ENCODE data around the gene OSGIN1. TPM values are rescaled to one million over a fixed set of nuclear protein-coding genes. Genes with fewer than 3 reads are reported as not detected.

Gene OSGIN1
- total RNA-seq, 1 donor from 2014 or later, result 9.8 TPM

DNA sequence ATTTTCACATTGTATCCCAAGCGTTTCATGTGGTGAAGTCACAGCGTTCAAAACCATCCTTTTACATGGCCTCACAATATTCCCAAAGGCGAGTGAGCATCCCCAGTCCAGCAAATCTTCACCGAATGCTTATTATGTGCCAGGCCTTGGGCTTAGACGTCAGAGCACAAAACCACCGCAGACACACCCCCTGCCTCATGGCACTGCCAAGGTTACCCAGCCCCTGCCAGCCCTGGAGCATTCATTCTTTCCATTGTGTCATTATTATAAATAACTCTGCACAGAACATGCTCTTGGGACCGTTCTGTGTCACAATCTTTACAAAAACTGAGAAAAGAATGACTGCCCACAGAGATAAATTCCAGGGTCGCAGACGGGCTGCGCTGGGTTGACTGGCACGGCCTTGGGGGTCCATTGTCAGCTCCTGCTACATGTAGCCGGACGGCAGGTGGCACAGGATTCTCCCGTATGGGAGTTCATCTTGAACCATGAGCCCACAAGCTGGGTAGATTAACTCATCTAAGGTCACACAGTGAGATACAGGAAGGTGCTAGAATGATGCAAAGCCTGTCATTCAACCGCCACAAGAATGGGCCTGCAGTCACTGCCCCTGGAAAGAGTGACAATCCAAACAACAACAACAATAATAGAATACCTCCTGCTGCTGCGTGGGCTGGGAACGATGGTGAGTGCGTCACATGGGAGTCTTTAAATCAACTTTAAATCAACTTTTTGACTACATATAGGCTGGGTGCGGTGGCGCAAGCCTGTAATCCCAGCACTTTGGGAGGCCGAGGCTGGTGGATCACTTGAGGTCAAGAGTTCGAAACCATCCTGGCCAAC lies 10.5 kb downstream of the OSGIN1 start:
- ATAC-seq, result no peak
- intact Hi-C loops (cut with DNase I), result no loop called here
- no peaks in the 10 kb centered on the region for H3K27me3 ChIP-seq (ENCODE audit: low read depth)
- H3K36me3 ChIP-seq, result peaks cover 52% of the 10 kb centered on the region
- DNase-seq, result peak; percentile 24
- H3K9me3 ChIP-seq, result no peaks in the 10 kb centered on the region
- TF ChIP-seq, protein P1, sequence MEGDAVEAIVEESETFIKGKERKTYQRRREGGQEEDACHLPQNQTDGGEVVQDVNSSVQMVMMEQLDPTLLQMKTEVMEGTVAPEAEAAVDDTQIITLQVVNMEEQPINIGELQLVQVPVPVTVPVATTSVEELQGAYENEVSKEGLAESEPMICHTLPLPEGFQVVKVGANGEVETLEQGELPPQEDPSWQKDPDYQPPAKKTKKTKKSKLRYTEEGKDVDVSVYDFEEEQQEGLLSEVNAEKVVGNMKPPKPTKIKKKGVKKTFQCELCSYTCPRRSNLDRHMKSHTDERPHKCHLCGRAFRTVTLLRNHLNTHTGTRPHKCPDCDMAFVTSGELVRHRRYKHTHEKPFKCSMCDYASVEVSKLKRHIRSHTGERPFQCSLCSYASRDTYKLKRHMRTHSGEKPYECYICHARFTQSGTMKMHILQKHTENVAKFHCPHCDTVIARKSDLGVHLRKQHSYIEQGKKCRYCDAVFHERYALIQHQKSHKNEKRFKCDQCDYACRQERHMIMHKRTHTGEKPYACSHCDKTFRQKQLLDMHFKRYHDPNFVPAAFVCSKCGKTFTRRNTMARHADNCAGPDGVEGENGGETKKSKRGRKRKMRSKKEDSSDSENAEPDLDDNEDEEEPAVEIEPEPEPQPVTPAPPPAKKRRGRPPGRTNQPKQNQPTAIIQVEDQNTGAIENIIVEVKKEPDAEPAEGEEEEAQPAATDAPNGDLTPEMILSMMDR (IDR thresholded peaks at IDR 0.05), result no peak
- H3K4me1 ChIP-seq, result no peaks in the 10 kb centered on the region
- H3K27ac ChIP-seq, result no peak overlapping the region
- H3K4me3 ChIP-seq, result no peak overlapping the region

DNA sequence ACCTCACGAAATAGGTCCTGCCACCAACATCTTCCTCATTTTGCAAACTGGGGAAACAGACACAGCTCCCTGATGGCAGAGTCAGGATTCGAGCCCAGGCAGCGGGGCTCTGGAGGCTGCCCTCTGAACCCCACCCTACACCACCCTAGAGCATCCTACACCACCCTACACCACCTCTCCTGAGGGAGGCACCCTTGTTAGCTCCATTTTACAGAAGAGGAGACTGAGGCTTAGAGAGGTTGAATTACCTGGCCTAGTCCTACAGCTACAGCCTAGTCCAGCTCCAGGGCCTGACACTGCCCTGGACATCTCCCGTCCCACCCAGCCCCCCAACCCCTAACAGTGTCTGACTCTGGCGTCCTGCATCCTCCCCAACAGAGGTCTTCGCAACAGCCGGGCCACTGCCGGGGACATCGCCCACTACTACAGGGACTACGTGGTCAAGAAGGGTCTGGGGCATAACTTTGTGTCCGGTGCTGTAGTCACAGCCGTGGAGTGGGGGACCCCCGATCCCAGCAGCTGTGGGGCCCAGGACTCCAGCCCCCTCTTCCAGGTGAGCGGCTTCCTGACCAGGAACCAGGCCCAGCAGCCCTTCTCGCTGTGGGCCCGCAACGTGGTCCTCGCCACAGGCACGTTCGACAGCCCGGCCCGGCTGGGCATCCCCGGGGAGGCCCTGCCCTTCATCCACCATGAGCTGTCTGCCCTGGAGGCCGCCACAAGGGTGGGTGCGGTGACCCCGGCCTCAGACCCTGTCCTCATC lies 11.8 kb downstream of the OSGIN1 start:
- Histone ChIP-seq H3K4me1 (no peaks in the 10 kb centered on the region), H3K27me3 (ENCODE audit: low read depth) (peaks cover 11% of the 10 kb centered on the region), H3K36me3 (peaks cover 40% of the 10 kb centered on the region), H3K9me3 (no peaks in the 10 kb centered on the region), H3K4me3 (no peak overlapping the region), H3K27ac (no peak overlapping the region)
- DNase-seq, result peak; percentile 15
- TF ChIP-seq, protein P1 (IDR thresholded peaks at IDR 0.05), result no peak
- intact Hi-C loops (cut with DNase I), result no loop called here
- ATAC-seq, result no peak

DNA sequence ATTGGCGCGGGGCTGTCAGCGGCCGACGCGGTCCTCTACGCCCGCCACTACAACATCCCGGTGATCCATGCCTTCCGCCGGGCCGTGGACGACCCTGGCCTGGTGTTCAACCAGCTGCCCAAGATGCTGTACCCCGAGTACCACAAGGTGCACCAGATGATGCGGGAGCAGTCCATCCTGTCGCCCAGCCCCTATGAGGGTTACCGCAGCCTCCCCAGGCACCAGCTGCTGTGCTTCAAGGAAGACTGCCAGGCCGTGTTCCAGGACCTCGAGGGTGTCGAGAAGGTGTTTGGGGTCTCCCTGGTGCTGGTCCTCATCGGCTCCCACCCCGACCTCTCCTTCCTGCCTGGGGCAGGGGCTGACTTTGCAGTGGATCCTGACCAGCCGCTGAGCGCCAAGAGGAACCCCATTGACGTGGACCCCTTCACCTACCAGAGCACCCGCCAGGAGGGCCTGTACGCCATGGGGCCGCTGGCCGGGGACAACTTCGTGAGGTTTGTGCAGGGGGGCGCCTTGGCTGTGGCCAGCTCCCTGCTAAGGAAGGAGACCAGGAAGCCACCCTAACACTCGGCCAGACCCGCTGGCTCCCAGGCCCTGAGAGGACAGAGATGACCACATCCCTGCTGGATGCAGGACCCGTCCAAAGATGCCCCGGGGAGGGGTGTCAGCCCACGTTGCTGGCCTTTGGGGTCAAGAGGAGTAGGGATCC lies 12.6 kb downstream of the OSGIN1 start:
- intact Hi-C loops (cut with DNase I), result no loop called here
- Histone ChIP-seq H3K27me3 (ENCODE audit: low read depth) (peaks cover 13% of the 10 kb centered on the region), H3K4me3 (no peak overlapping the region), H3K4me1 (no peaks in the 10 kb centered on the region), H3K27ac (no peak overlapping the region), H3K36me3 (peaks cover 32% of the 10 kb centered on the region), H3K9me3 (no peaks in the 10 kb centered on the region)
- DNase-seq (peak; percentile 45), ATAC-seq (no peak)
- TF ChIP-seq, protein P1 (IDR thresholded peaks at IDR 0.05), result no peak

DNA sequence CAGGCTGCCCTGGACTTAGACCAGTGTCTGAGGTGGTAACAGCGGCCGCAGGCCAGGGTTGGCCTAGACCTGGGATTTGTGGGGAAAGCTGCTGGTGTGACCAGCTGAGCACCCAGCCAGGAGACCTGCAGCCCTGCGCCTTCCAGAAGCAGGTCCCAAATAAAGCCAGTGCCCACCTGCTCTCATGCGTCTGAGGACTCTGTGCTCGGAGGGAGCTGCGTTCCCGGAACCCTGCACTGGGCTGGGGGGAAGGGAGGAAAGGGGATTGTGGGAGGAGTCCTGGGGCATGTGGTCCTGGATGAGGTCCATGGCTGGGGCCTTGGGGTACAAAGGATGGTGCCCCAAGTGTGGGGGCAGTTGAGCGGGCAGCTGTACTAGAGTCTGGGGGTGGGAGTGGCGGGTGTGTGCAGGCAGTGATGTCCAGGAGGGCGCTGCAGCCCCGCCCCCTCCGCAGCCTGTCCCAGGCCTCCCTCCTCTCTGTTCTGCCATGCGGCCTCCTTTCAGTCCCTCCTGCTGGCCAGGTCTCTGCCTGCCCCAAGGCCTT lies 13.2 kb downstream of the OSGIN1 start:
- Histone ChIP-seq H3K27ac (no peak overlapping the region), H3K36me3 (peaks cover 26% of the 10 kb centered on the region), H3K27me3 (ENCODE audit: low read depth) (peaks cover 13% of the 10 kb centered on the region), H3K9me3 (no peaks in the 10 kb centered on the region), H3K4me1 (no peaks in the 10 kb centered on the region), H3K4me3 (no peak overlapping the region)
- TF ChIP-seq, protein P1 (IDR thresholded peaks at IDR 0.05), result no peak
- intact Hi-C loops (cut with DNase I), result no loop called here
- peak; percentile 24 for DNase-seq
- ATAC-seq, result peak in 1 of 2 donors; percentile 6

DNA sequence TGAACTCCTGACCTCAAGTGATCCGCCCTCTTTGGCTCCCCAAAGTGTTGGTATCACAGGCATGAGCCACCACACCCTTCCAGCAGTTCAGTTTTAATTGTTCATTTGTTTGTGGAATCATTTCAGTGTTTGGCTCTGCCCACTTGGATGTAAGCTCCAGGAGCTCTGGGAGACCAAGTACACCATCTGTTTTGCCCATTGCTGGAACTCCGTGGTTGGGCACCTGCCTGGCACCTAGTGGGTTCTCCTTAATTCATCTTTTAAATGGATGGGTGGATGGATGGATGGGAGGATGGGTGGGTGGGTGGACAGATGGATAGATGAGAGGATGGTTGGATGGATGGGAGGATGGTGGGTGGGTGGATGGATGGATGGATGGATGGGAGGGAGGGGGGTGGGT lies 14.1 kb downstream of the OSGIN1 start:
- ATAC-seq, result no peak
- H3K9me3 ChIP-seq, result no peaks in the 10 kb centered on the region
- TF ChIP-seq, protein P1 (IDR thresholded peaks at IDR 0.05), result no peak
- no peak overlapping the region for H3K27ac ChIP-seq
- no peaks in the 10 kb centered on the region for H3K4me1 ChIP-seq
- peaks cover 13% of the 10 kb centered on the region for H3K27me3 ChIP-seq (ENCODE audit: low read depth)
- no peak for DNase-seq
- intact Hi-C loops (cut with DNase I), result no loop called here
- peaks cover 21% of the 10 kb centered on the region for H3K36me3 ChIP-seq
- no peak overlapping the region for H3K4me3 ChIP-seq

All from lower lobe of right lung (tissue), 2 donors.